Epithelial cell of esophagus (primary cell): Measurements from ENCODE around the gene CREB5.

Experiments used
- DNase-seq: peaks from one replicate; pipeline ENCODE4 v3.0.0; 2010; ENCODE audit warnings: low read depth
- H3K4me3 ChIP-seq: 2 replicates; pipeline ENCODE4 v1.5.1; 2011; ENCODE audit warnings: mild to moderate bottlenecking, low read length, control low read depth
- CTCF ChIP-seq: IDR thresholded peaks from 2 replicates; pipeline ENCODE4 v1.5.1; 2011; ENCODE audit warnings: low read depth, mild to moderate bottlenecking, low read length, control low read depth, inconsistent platforms; ENCODE audit not compliant: insufficient read depth; ENCODE audit errors: missing control alignments

The CREB5 gene

GRCh38 chr7:28842769-28843295 lies 430.5 kb downstream of the CREB5 start:
- H3K4me3 ChIP-seq, result no peak overlapping the region
- no peak for TF ChIP-seq CTCF
- no peak for DNase-seq

GRCh38 chr7:28845106-28845505 lies 432.8 kb downstream of the CREB5 start:
- no peak for DNase-seq
- H3K4me3 ChIP-seq, result no peak overlapping the region
- TF ChIP-seq CTCF, result no peak

GRCh38 chr7:28847176-28847575 lies 434.9 kb downstream of the CREB5 start:
- no peak for DNase-seq
- H3K4me3 ChIP-seq, result no peak overlapping the region
- no peak for TF ChIP-seq CTCF

GRCh38 chr7:28847681-28848080 lies 435.4 kb downstream of the CREB5 start:
- TF ChIP-seq CTCF, result no peak
- H3K4me3 ChIP-seq, result no peak overlapping the region

GRCh38 chr7:28848906-28849305 lies 436.6 kb downstream of the CREB5 start:
- no peak for TF ChIP-seq CTCF
- DNase-seq, result no peak
- H3K4me3 ChIP-seq, result no peak overlapping the region

More at GRCh38 chr7:28847681-28848080, 435.4 kb downstream of the CREB5 start:
- DNase-seq, result no peak

GRCh38 chr7:28850699-28851098 lies 438.4 kb downstream of the CREB5 start:
- no peak for DNase-seq
- no peak overlapping the region for H3K4me3 ChIP-seq
- TF ChIP-seq CTCF, result no peak

GRCh38 chr7:28853150-28853549 lies 440.8 kb downstream of the CREB5 start:
- no peak for DNase-seq
- TF ChIP-seq CTCF, result no peak
- H3K4me3 ChIP-seq, result no peak overlapping the region
